GM19099 (cell line): ENCODE data around the gene CCDC8.

Experiments
- POLR2A ChIP-seq: IDR thresholded peaks from 3 replicates; pipeline ENCODE4 v1.6.1; 2011; ENCODE audit warnings: low read depth; ENCODE audit not compliant: insufficient read length; ENCODE audit errors: extremely low read depth

The CCDC8 gene

GRCh38 chr19:46413262-46414031 is at the start of gene CCDC8:
Gene CCDC8, minus strand, starts transcription at chr19:46413564. Its CDS starts 754 bp downstream, at chr19:46412810.
- TF ChIP-seq POLR2A = no peak

- TF ChIP-seq POLR2A = no peak
Observed at GRCh38 chr19:46461537-46461936, 48.2 kb upstream of the CCDC8 start.

- no peak for TF ChIP-seq POLR2A
Observed at GRCh38 chr19:46460981-46461380, 47.6 kb upstream of the CCDC8 start.

- no peak for TF ChIP-seq POLR2A
Observed at GRCh38 chr19:46460055-46460454, 46.7 kb upstream of the CCDC8 start.

- TF ChIP-seq POLR2A = no peak
Observed at GRCh38 chr19:46456930-46457329, 43.6 kb upstream of the CCDC8 start.

- TF ChIP-seq POLR2A = no peak
Observed at GRCh38 chr19:46454244-46454643, 40.9 kb upstream of the CCDC8 start.

- TF ChIP-seq POLR2A = no peak
Observed at GRCh38 chr19:46453661-46454060, 40.3 kb upstream of the CCDC8 start.

- no peak for TF ChIP-seq POLR2A
Observed at GRCh38 chr19:46452186-46452585, 38.8 kb upstream of the CCDC8 start.

- TF ChIP-seq POLR2A = no peak
Observed at GRCh38 chr19:46451352-46451751, 38.0 kb upstream of the CCDC8 start.

- TF ChIP-seq POLR2A = no peak
Observed at GRCh38 chr19:46450737-46451136, 37.4 kb upstream of the CCDC8 start.

- TF ChIP-seq POLR2A = no peak
Observed at GRCh38 chr19:46449228-46449627, 35.9 kb upstream of the CCDC8 start.

- TF ChIP-seq POLR2A = no peak
Observed at GRCh38 chr19:46448601-46449000, 35.2 kb upstream of the CCDC8 start.

- no peak for TF ChIP-seq POLR2A
Observed at GRCh38 chr19:46447824-46448223, 34.5 kb upstream of the CCDC8 start.

GRCh38 chr19:46447006-46447405 is 33.6 kb upstream of the CCDC8 start:
- no peak for TF ChIP-seq POLR2A

GRCh38 chr19:46446021-46446420 is 32.7 kb upstream of the CCDC8 start:
- no peak for TF ChIP-seq POLR2A

GRCh38 chr19:46442808-46443450 is 29.6 kb upstream of the CCDC8 start:
- no peak for TF ChIP-seq POLR2A
